GM19193 (cell line): ENCODE measurements around the gene CRIM1.

Experiments used
- POLR2A ChIP-seq: IDR thresholded peaks from 4 replicates; pipeline ENCODE4 v1.6.1; 2011; ENCODE audit not compliant: insufficient read depth, insufficient read length; ENCODE audit errors: extremely low read depth

CRIM1 gene

DNA sequence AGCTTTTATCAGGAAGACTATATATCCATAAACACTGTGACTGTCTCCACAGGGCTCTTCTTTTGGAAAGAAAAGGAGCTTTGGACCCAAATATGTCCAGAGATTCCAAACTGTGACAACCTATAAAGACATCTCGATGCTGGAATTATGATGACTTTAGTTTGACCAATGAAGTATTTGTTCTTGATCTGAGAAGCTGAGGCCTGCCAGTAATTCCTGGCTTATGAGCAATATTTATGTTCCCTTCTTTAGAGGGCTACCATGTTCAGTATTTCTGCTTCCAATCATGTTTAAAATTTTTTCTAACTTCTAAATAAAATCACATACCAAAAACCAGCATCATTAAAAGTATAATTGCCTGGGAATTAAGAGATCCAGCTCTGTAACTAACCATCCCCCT, 201.3 kb downstream of the CRIM1 start:
- TF ChIP-seq POLR2A: no peak

DNA sequence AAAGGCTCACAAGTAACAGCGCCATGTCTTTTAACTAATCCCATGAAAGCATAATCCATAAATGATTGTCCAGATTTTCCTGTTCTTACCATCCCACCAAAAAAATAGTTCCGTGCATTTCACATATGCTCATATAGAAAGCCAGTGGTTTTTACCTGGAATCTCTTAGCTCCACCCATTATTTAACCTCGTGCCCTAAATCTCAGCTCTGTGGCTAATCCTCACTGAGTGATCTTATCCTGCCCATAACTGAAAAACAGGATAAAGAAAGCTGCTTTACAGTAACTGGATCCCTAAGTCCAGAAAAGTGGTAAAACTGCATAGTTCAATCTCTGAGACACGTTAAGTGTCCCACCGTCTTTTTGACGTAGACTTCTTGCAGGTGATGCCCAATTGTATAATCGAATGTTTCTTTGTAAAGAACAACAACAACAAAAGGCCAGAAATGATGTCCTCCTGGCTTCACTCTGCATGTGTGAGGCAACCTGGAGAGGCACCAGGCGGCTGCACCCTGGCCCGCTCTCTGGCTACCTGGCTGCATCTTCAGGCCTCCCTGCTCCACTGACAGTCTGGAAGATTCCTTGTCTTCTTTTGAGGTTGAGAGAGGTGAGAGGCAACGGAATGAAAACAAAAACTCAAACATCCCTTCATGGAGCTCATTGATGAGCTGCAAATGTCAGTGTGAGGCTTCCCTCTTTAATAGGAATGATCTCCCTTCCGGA, 203.8 kb downstream of the CRIM1 start:
- TF ChIP-seq POLR2A: no peak

DNA sequence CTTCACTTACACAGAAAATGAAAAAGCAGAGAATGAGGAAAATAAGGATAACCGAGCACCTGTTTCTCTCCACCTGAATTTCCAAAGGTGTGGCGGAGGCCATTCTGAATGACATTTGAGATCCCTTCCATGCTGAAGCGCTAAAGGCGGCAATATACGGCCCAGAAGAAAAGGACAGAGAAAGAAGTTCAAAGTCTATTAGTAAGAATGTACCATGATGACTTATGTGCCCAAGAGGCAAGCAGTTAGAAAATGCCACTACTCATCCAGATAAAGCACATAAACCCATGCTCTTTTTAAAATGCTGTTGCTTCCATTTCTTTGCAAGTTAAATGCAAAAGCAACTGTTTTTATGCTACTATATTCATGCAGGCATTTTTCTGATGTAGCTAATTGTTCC, 205.1 kb downstream of the CRIM1 start:
- TF ChIP-seq POLR2A: no peak

DNA sequence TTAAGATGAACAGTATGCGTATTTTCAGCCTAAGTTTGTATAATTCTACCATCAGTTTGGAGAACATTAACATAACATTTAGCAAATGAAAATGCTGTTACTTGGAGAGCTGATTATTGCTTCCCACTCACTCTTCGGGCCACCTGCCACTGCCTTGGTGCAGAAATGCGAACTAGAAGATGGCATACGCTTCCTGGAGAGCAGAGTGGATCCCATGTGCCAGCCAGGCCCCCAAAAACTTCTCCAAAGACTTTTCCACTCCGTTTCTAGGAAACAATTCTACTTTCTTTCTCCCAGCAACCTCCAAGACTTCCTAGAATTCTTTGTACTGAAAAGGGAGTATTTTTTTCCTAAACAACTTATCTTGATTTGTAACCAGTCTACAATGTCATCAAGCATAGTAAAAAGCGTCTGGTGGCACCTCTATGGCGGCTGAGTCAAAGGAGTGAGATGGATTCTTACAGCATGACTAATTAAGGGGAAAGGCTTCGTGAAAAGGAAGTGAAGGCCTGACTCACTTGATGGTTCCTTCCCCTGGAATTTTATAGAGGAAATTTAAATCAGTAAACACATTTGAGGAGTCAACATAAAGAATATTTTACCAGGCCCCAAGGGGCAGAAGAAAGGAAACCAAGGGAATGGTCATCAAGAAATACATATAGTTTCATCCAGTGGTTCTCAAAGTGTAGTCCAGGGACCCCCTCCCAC, 205.8 kb downstream of the CRIM1 start:
- no peak for TF ChIP-seq POLR2A

DNA sequence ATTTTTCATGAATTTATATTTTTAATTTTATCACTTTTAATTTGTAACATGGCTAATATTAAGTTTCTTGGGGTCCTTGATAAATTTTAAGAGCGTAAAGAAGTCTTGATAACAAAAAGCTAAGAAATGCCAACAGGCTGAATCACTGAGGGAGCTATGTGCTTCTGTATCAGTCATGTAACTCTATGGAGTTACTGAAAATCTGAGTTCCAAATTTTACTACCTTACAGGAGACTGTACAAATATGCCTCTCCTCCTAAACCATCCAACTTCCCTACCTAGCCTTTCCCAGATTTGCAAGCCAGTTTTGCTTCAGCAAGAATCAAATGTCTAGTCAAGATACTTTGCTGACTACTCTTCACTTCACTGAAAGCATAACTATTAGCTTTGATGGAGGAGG, 206.7 kb downstream of the CRIM1 start:
- TF ChIP-seq POLR2A: no peak

DNA sequence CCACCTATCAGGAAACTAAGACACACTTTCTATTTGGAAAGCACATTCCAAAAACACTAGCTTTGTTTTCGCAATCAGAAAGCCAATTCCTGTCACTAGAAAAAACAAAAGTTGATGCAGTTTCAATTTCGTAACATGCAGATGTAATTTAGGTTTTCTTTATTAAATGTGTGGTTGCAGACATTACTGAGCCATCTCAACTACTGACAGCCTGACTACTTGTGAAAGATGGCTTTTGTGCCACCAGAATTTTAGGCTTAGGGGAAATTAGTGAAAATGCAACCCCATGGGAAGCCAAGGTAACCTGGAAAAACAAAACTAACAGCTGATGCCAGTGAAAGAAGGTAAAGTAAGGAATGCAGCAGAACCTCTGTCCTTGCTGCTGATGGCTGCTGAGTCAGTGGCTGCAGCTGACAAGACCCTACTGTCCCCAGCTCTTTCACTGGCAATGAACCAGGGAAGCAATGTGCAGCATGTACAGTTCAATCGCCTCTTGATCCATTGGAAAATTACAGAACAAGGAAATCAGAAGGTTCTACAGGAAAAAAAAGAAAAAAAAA, 207.5 kb downstream of the CRIM1 start:
- no peak for TF ChIP-seq POLR2A

DNA sequence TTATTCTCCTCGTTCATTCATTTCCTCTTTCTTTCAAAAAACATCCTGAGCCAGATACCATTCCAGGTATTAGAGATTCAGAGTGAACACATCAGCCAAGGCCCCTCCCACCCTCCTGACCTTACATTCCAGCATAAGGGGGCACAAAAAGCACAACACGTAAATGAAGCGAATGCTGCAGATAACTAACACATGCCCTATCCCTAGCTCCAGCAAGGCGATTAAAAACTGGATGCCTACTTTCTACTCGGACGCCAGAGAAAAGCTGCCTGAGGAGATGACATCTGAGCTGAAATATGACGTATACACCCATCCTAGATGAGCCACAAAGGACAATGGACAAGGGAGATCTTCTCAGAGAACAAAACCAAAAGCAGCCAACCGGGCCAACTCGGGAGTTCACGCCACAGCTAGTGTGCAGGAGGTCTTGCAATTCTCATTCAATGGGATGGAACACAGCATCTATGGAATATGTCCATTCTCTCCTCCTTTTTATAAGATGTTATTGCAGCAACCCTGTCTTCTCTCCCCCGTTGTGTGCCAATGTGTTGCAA, 208.9 kb downstream of the CRIM1 start:
- TF ChIP-seq POLR2A: no peak

DNA sequence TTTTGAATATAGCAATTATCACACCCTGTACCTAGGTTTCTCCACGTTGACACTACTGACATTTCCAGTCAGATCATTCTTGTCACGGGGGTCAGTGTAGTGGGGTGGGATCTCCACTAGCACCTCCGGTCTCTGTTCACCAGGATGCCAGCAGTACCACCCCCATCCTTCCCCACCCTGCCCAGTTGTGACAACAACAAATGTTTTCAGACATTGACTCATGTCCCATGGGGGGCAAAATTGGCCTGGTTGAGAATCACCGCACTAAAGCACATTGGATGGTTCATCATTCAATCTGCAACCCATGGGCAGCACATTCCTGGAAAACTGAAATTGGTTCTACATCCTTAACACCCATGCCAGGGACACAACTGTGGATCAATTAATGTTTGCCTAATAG, 210.1 kb downstream of the CRIM1 start:
- no peak for TF ChIP-seq POLR2A

DNA sequence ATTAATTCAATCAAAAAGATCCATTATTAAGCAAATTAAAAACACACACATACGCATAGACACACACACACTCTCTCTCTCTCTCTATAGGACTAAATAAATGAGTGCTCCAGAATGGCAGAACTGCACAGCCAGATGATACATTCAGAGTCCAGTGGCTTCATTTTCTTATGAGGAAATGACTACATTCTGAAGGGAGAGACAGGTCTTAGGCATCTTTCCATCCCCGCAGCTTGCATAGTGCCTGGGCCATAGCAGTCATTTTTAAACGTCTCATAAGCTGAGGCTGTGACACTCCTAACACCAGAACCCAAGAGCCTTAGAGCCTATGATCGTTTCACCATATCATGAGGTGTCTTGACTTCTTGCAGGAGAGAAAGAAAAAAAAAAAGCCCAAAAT, 211.3 kb downstream of the CRIM1 start:
- no peak for TF ChIP-seq POLR2A

DNA sequence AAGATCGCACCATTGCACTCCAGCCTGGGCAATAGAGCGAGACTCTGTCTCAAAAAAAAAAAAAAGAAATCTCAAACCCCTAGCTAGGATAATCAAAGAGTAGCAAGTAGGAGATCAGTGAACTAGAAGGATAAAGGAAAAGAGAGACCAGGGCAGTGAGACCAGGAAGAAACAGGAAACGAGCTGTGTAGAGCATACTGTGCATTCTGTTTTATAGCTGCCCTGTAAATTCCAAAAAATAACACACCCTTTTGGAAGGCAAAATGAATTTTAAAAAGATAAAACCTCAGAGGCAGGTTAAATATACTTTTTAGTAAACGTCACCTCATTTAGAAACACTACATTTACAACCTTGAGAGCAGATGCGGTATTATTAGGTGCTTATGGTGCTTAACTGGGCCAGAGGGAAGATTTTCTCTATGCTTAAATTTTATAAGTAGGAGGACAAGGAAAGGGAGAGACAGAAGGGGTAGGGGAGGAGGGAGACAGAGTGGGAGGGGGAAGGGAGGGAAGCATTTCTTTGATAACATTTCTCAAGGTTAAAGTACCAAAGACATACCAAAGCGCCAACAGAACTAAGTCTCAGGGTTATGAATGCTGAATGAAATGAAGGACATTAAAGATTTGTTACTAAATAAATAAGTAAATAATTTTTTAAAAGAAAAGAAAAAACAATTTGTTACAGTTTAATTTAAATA, 212.3 kb downstream of the CRIM1 start:
- no peak for TF ChIP-seq POLR2A

DNA sequence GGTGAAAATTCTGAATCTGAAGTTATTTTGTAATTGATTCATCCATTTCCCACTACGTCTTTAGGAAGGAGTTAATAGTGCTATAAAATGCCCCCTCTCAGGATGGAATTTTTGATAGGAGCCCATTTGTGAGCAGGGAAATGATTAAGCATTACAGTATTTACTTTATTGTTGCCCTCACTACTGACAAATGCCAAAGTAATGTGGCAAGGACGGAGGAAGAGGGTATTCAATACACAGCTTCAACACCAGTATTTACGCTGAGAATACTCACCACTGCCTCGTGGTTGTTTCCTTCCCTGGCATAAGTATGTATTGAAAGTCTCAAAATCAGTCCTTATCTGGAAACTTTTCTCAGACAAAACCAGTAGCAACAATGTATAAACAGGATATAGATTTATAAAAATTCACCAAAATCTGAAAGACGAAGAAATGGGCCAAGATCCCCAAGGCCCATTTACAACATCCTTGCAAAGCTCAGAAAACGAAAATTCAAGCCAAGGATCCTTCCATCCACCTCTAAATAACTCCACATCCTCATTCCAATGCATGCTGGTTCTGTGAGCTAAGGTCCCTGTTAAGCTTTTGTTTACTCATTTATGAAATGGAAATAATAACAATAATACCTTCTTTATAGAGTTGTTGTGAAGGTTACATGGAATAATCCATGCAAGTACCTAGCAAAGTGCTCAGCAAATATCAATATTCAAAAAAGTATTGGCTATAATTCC, 213.1 kb downstream of the CRIM1 start:
- no peak for TF ChIP-seq POLR2A

DNA sequence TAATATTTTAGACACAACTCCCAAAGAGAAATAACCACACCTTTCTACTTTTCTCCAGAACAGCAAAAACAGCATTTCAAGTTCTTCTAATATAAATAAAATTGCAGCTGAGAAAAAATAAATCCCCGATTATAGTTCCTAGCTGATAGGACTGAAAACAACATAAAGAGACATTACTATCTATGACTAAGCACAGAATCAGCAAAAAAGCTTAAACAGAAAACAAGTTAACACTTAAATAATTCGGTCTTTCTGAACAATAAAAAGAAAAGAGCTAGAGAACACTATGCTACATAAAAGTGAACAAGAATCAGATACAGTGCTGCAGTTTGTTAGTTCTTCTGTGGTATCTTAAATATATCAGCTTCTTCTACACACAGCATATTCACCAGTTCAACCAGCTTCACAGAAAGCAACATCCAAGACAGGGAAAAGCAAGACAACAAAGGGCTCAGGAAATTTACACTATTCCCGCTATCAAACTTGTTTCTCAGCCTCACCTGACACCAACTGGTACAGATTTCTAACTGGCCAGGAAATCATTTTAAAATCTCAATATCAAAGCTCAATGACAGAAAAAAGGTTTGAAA, 213.8 kb downstream of the CRIM1 start:
- TF ChIP-seq POLR2A: no peak

DNA sequence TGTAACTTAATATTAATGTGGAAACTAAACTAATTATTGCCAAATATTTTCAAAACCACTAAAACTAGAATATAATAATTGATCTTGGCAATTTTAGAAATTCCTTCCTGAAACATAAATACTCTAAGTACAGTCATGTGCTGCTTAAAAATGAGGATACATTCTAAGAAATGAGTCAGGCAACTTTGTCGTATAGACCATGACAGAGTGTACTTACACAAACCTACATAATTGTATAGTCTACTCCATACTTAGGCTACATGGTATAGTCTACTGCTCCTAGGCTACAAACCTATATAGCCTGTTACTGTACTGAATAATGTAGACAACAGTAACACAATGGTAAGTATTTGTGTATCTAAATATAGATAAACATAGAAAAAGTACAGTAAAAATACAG, 214.8 kb downstream of the CRIM1 start:
- TF ChIP-seq POLR2A: no peak

DNA sequence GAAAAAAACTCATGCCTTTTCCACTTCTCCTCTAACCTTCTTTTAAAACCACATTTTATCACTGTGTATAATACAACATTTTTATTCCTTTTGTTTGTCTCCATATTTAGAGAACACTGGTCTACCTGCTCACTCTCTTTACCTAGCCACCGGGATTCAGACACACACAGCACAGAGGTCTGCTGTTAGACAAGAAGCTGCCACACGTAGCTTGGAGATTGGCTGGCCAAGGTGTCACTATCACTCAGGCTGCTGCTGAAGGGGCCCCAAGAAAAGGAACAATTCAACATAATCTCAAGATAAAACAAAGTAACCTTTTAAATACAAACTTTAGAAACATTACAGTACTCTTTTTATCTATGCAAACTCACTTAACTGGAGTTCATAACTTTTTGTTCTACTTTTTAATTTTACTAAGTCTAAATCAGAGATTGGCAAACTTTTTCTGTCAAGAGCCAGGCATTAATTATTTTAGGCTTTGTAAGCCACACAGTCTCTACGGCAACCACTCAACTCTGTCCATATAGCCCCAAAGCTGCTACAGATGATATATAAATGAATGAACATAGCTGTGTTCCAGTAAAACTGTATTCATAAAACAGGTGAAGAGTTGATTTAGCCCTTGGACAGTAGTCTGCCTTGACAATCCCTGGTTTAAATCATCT, 216.6 kb downstream of the CRIM1 start:
- no peak for TF ChIP-seq POLR2A
